ENCODE data around the gene NENF.
"Not testable (repeated sequence)": the region's sequence is repeated elsewhere in the genome, so short reads cannot be mapped to it uniquely, and the experiment has no call there.

NENF gene

GRCh38 chr1:212432661-212433576 lies at the start of gene NENF:
Gene NENF (plus strand): TSS chr1:212432920. CDS start chr1:212432944, 24 bp downstream.
- DNase-seq, result peak; percentile 69

GRCh38 chr1:212386029-212386428 lies 46.7 kb upstream of the NENF start:
- no peak for DNase-seq

GRCh38 chr1:212388985-212389716 lies 43.6 kb upstream of the NENF start:
- no peak for DNase-seq

- not testable (repeated sequence) for DNase-seq
Measured at GRCh38 chr1:212395678-212396437, 36.9 kb upstream of the NENF start.

- no peak for DNase-seq
Measured at GRCh38 chr1:212396638-212397037, 36.1 kb upstream of the NENF start.

- no peak for DNase-seq
Measured at GRCh38 chr1:212397171-212397570, 35.5 kb upstream of the NENF start.

GRCh38 chr1:212401042-212401441 lies 31.7 kb upstream of the NENF start:
- DNase-seq, result no peak

GRCh38 chr1:212401838-212402582 lies 30.7 kb upstream of the NENF start:
- no peak for DNase-seq

- DNase-seq, result no peak
Measured at GRCh38 chr1:212402666-212403321, 29.9 kb upstream of the NENF start.

- DNase-seq, result no peak
Measured at GRCh38 chr1:212410231-212410820, 22.4 kb upstream of the NENF start.

- DNase-seq, result no peak
Measured at GRCh38 chr1:212412374-212412773, 20.3 kb upstream of the NENF start.

- no peak for DNase-seq
Measured at GRCh38 chr1:212413902-212414327, 18.8 kb upstream of the NENF start.

GRCh38 chr1:212414328-212415106 lies 18.2 kb upstream of the NENF start, which contains the start of gene PACC1:
Gene PACC1 (minus strand): TSS chr1:212414886. CDS start chr1:212414757, 129 bp downstream.
- peak; percentile 80 for DNase-seq

GRCh38 chr1:212415107-212415841 lies 17.4 kb upstream of the NENF start:
- no peak for DNase-seq

GRCh38 chr1:212421165-212421564 lies 11.6 kb upstream of the NENF start:
- DNase-seq, result no peak

- DNase-seq, result no peak
Measured at GRCh38 chr1:212423879-212424278, 8.8 kb upstream of the NENF start.

GRCh38 chr1:212428496-212428895 lies 4.2 kb upstream of the NENF start:
- no peak for DNase-seq

- DNase-seq, result no peak
Measured at GRCh38 chr1:212430416-212430815, 2.3 kb upstream of the NENF start.

- DNase-seq, result no peak
Measured at GRCh38 chr1:212430955-212431394, 1.7 kb upstream of the NENF start.

GRCh38 chr1:212431644-212432043 lies 1.1 kb upstream of the NENF start:
- no peak for DNase-seq

Measured in activated effector memory CD4-positive, alpha-beta T cell treated with Interleukin-2 at 50 U/mL for 16 hours (primary cell).